GM19239 (cell line): ENCODE results near the gene SYNPR.
"Not testable (repeated sequence)": the region's sequence is repeated elsewhere in the genome, so short reads cannot be mapped to it uniquely, and the experiment has no call there.

Experiments used
- DNase-seq: peaks from one replicate; pipeline ENCODE4 v3.0.0; 2011; ENCODE audit warnings: low spot score; ENCODE audit not compliant: insufficient read length
- FAIRE-seq: peaks from 2 replicates; lab custom pipeline; 2011; peaks lifted over from hg19 to GRCh38; lab: Jason Lieb, UNC

SYNPR gene

DNA sequence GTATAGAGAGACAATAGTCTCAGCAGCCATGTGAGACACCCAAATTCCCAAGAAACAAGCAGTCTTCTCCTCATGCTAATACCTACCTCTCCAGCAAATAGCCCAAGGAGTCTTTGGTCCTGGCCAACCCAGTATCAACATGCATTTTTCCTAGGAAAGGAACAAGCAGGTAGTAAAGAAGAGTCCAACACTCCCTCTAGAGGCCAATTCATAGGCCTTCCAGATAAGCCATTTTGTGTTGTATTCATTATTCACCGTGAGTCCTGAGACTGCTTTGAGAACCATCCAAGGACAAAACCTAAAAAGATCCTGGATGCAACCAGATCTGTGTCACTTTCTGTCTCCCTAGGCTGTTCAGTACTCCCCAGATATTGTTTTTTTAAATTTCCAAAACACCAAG, 310.8 kb downstream of the SYNPR start:
- FAIRE-seq, result no peak
- DNase-seq, result no peak

DNA sequence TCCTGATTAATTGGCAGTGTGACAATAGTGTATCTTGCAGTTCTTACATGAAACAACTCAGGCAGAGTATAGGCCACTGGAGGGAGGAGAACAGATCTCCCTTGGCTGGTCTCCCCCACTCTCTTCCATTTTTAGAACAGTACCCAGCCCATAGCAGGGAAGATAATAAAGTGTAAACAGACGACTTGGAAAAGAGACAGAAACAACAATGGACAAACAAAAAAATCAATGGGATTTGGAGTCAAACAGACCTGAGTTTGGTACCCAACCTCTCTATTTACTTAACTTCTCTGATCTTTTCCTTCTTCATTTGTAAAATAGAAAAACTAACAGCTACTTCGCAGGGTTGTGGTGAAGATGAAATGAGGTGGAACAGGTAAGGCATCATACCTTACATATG, 315.7 kb downstream of the SYNPR start:
- DNase-seq (no peak), FAIRE-seq (no peak)

DNA sequence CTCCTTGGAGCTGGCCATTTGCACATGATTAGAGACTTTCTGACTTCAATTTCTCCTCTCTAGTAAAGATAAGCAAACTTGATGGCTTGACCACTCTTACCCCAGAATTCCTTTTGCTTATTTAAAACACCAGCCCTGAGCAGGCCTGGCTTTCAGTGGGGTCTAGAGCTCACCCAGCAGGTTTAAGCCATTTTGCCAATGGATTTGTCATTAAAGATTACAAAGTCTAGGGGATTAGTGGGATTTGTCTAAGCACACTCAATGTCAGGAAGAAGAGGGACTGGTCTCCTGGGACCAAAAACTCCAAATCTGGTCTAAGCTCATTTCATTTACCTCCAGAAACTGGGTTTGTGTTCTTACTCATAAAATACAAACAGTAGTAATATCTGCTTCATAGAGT, 317.1 kb downstream of the SYNPR start:
- DNase-seq (no peak), FAIRE-seq (no peak)

DNA sequence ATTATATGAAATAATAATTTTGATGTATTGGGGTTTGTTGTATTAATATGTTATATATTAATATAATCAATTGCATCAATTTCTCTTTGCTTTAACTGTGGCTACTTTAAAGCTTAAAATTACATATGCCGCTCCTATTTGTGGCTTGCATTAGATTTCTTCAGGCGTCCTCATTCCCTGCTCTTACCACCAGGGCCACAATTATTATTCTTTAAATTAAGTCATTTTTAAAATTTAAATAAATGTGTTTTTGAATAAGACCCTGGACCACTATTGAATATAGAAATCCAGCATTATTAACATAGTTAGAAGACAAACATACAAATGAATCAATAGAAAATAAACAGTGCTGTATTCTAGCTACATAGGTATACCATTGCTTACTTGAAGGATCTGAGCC, 318.9 kb downstream of the SYNPR start:
- DNase-seq (no peak), FAIRE-seq (no peak)

DNA sequence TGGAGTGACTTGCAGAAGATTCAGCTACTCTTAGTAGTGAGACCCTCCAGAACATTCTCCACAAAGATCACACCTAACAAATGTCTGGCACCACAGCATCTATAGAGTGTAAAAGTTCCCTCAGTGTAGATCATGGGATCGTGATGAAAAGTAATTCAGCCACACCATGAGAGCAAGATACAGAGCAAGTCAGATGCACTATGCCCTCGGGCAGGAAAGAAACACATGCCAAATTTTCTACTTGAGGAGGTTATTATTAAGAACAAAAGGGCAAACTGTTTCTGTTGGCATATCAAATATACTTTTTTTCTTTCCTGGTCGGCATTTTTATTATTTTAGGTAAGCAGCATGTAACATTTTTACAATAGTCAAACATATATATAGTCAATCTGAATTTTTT, 329.6 kb downstream of the SYNPR start:
- DNase-seq, result no peak
- FAIRE-seq, result no peak

DNA sequence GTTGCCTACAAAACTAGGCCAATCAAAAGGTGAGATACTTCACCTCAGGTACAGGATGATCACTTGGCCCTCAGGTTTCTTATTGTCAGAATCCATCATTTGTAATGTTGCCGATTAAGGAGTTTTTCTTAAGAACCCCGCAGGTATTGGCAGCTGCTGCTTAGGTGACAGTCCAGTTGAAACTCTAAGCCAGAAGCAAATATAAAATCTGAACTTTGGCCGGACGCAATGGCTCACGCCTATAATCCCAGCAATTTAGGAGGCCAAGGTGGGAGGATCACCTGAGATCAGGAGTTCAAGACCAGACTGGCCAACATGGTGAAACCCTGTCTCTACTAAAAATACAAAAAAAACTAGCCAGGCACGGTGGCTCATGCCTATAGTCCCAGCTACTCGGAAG, 331.3 kb downstream of the SYNPR start:
- DNase-seq (no peak), FAIRE-seq (no peak)

DNA sequence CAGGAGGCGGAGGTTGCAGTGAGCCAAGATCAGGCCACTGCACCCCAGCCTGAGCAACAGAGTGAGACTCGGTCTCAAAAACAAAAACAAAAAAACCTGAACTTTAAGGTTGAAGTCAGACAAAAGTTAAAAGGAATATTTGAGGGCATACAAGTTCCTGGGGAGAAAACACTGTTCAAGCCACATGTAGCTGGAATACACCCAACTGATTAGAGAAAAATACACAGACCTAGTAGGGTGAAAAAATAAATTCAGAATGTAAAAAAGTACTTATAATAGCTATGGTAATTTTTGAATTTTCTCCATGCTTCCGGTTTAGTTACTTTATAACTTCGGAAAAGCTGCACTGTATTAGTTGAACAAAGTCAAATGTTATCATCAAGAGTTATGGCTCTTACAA, 331.7 kb downstream of the SYNPR start:
- DNase-seq (no peak), FAIRE-seq (no peak)

DNA sequence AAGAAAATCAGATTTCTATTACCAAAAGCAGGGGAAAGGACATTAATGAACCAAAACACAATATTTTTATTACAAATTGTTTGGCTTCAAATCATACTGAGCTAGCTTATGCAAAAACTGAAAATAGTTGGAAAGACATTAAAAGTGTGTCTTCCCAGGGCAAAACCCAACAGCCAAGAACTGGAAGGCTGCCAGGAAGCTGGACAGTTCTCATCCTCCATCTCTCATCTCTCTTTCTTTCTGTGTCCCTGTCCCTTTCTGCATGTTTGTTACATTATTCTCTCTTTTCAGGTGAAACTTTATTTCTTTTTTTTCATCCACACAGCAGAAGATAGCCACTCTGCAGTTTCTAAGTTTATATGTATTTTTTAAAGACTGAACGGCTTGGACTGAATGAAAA, 333.3 kb downstream of the SYNPR start:
- FAIRE-seq (no peak), DNase-seq (no peak)

DNA sequence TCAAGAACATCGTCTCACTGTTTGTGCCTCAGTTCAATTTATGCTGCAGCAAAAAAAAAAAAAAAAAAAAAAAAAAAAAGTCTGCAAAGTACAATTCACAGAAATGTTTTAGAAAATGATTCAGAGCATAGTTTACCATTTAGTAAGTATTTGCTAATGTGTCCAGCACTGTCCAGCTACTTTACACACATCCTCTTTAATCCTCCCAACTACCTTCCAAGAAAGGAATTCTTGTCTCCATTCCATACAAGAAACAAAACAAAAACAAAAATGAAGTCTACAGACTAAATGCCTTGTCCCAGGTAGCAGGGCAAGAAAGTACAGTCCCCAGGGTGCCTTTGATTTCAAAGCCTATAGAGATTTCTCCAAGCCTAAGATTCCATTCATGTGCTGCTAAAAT, 335.5 kb downstream of the SYNPR start:
- no peak for DNase-seq
- FAIRE-seq, result no peak

DNA sequence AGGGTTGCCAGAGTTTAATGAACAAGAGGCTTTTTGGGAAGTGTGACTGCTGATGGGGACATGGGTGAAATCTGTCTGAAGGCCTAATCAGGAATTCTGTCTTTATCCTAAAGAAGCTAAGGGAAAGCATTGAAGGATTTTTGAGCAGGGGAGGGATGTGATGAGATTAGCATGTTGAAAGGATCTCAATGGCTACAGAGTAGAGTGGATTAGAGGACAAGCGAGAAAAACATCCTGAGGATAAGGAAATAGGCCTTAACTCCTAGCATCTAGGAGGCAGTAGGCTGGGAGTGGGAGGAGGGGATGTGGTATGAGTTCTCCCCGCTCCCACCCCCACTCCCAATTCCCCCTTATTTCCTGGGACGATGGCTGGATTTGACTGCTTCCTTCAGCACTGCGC, 339.3 kb downstream of the SYNPR start:
- FAIRE-seq (no peak), DNase-seq (no peak)

DNA sequence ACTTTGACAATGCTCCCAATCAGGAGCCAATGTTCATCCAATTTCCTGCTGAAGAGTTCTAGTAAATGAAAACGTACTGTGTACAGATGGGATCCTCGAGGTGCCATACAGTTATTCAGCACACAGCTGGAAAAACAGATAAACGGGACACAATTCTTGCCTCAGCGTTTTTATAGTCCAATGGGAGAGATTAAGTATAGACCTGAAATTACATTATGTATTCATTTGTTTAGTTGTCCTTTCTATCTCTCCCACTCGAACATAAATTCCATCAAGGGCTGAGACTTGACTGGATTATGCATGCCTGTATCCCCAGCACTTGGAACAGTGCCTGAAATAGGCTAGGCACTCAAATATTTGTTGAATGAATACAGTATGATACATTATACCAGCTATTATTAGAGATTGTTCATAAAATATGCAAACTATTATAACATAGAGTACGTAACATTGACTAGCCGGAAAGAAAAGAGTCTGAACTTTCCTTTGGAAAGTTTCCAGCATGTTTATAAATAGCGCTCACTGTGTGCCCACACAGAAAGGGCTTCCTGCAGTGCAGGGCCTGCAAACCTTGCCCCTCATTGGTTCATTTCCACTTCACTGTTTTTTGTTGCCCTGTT, 346.9 kb downstream of the SYNPR start:
- DNase-seq (no peak), FAIRE-seq (no peak)

DNA sequence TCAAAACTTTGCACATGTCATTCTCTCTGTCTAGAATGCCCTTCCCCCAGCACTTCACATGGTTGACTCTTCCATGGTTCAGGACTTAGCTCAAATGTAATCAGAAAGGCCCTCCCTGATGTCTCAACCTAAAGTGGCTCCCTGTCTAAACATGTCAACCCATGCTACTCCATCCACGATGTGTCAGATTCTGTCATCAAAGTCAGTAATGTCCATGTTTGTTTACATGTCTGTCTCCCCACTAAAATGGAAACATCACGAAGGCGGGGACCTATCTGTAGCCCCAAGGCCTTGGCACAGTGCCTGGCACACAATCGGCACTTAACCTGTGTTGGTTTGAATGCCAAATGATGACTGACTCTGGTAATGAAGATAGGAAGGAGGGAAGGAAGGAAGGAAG, 353.6 kb downstream of the SYNPR start:
- DNase-seq, result no peak
- no peak for FAIRE-seq

DNA sequence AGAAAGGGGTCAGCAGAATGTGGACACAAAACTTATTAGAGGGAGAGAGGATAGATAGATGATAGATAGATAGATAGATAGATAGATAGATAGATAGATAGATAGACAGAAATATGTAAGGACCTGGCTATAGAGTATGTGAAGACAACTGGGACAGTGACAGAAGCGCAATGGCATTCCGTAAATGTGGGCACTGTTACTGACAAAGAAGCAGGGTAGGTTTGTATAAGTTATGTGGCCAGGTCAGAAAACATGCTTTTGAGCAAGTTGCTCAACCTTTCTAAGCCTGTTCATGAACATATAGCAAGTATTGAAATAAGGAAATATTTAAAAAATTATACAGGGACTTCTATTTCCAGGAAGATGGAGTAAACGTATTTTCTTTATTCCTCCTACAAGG, 357.1 kb downstream of the SYNPR start:
- no peak for DNase-seq
- no peak for FAIRE-seq

DNA sequence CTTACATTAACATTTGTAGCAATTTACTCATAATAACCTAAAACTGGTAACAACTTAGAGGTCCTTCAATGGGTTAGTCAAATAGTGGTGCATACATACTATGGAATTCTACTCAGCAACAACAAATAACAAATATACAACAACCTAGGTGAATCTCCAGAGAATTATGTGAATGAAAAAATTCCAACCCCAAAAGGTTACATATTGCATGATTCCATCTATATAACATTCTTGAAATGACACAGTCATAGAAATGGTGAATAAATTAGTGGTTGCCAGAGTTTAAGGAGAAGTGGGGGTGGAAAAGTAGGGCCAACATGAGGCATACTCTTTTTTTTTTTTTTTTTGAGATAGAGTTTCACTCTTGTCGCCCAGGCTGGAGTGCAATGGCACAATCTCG, 361.7 kb downstream of the SYNPR start:
- DNase-seq, result no peak
- no peak for FAIRE-seq

DNA sequence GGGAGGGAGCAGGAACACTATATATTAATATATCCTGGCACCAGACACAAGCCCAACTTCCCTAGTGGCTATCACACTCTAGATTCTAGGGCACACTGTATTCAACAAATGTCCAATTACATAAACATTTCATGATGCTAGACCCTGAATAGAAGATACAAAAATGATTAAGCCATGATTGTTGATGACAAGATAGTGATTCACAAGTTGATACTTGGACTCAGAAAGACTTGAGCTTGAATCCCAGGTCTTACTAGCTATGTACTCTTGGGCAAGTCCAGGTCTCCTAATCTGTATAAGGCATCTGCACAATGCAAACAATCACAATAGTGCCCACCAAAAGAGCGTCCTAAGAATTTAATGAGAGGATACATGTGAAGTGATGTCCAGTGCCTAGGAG, 364.4 kb downstream of the SYNPR start:
- FAIRE-seq, result no peak
- DNase-seq, result no peak

DNA sequence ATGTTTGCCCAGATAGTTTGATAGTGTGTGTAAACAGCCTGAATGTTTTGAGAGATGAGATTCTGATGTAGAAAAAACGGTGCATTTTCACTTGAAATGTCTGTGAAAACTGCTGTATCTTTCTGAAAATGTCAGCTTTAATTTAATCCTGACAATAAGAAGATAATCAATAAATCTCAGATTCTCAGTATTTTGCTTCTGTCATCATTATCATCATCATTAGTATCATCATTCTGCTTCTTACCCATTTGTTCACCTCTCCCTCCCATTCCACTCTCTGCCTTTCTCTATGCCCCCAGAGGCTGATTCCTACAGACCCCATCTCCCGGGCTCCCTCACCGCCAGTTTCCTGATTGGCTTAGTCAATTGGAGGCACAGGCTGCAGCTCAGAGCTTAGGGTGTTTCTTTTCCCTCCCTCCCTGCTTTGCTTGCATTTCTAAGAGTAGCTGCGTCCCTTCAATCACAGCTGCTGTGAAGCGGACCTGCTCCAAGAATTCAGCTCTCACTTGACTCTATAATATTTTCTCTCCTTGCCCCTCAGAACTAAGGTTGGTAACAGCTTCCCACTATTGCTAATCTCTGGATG, 366.2 kb downstream of the SYNPR start:
- FAIRE-seq (no peak), DNase-seq (no peak)

DNA sequence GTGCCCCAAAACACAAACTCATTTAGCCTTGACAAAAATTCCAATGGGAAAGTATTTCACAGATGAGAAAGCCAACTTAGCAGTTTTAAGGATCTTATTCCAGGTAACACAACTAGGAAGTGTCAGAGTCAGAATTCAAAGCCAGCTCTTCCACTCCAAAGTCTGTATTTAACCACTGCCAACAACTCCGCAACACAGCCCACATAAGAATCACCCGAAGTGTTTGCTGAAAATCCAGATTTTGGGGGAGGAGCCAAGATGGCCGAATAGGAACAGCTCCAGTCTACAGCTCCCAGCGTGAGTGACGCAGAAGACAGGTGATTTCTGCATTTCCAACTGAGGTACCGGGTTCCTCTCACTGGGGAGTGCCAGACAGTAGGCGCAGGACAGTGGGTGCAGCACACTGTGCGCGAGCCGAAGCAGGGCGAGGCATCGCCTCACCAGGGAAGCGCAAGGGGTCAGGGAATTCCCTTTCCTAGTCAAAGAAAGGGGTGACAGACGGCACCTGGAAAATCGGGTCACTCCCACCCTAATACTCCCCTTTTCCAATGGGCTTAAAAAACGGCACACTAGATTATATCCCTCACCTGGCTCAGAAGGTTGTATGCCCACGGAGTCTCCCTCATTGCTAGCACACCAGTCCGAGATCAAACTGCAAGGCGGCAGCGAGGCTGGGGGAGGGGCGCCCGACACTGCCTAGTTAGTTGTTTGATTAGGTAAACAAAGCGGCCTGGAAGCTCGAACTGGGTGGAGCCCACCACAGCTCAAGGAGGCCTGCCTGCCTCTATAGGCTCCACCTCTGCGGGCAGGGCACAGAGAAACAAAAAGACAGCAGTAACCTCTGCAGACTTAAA, 367.0 kb downstream of the SYNPR start:
- FAIRE-seq, DNase-seq: not testable (repeated sequence)

DNA sequence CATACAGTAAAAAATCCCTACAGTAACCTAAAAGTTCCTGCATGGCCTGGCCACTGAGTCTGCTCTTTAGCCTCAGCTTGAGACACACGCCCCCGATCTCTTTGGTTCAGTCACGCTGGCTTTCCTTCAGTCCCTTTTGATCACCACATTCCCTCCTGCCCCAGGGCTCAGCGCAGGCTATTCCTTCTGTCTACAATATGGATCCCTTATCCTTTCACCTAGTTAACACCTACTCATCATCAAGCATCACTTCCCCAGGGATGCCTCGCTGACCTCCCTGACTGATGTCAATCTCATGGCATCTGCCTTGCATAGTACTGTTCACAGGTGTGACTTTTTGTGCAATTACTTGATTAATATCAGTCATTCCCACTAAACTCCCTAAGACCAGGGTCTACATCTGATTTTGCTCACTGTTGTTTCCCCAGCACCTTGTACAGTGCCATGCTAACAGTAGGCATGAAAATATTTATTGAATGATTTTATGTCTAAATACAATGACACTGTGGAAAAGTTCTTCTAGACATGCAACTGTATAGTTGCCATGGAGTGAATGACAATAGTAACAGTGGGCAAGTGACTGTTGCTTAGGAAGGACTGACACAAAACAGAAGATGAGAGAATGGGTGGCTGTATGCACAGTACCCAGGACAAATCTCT, 374.1 kb downstream of the SYNPR start, which contains the start of gene SNTN:
TSS of gene SNTN (plus strand) at position 610 of the 660 bp plus-strand sequence. CDS start at position 623, 13 bp downstream.
- DNase-seq, result no peak
- FAIRE-seq, result no peak

DNA sequence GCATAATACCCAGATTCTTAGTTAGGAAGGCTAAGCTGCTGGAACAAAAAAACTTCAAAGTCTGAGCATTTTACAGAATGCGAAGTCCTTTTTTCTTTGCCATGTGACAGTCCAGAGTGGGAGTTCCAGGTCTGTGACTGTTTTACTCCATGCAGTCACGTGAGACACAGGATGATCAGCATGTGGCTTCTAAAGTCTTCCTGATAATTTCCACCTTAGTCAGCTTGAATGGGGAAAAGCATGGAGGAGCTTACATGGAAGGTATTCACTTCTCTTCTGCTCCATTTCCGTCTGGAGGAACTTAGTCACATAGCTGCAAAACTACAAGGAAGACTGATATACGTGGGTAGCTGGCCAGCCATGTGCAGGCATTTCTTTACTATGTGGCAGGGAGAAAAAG, 376.1 kb downstream of the SYNPR start:
- no peak for DNase-seq
- FAIRE-seq, result no peak

DNA sequence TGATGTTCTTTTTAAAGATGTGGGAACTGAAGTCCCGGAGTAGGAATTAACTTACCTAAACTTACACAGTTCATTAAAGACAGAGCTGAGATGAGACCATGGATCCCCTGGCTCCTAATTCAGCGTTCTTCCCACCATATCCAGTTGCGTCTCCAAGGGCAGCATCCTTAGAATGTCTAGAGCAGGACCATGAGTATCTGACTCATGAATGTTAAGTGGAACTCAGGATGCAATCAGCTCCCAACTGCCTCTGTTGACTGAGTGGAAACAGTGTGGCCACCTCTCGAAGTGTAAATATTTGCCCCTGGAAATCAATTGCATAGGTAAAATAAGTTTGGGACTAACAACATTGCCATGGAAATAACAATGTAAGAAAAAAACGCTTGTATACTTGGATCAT, 376.8 kb downstream of the SYNPR start:
- DNase-seq, result no peak
- no peak for FAIRE-seq

DNA sequence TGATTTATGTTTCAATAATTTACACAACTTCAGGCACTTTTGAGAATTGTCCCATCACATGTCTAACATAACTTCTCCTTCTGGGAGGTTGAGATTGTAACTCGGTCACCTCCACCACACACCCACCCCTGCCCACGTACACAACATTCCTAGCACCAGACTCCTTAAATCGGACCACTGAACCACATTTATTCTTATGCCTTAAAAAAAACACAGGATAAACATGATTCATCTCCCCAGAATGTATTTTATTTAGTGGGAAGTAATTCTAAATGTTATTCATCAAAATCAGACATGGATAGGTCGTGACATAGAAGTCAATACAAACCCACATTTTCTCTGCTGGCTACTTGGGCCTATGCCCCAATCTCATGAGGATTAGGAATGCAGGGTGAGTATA, 377.4 kb downstream of the SYNPR start:
- DNase-seq, result no peak
- FAIRE-seq, result no peak
